Measurements from ENCODE around the gene FREY1. TPM values are rescaled to one million over a fixed set of nuclear protein-coding genes. Genes with fewer than 3 reads are reported as not detected.

Gene FREY1
- total and polyA plus RNA-seq, 2 of the 8 experiments (the other 6 are each of a cell fraction or from before 2014, with no cell fraction given) = 0.32 to 1.1 TPM

- no peak for FAIRE-seq
- Histone ChIP-seq H2BK120ac (replicated peaks; ENCODE audit: low read depth, low read length) (no peak overlapping the region), H3K4me2 (ENCODE audit: insufficient read depth in 1 of 2, low read depth in 2 of 2, low read length in 2 of 2) (peak overlapping the region in 1 of 2 experiments; percentile 43; a peak in 2 of 4 replicates), H3K27me3 (replicated peaks in 1 of 4; ENCODE audit: control insufficient read depth in 3 of 4, extremely low read depth in 1 of 4, insufficient read depth in 3 of 4, low read length in 3 of 4) (no peaks in the 10 kb centered on the region), H4K20me1 (replicated peaks in 1 of 2; ENCODE audit: control insufficient read depth in 1 of 2, insufficient read depth in 2 of 2, low read length in 2 of 2) (no peaks in the 10 kb centered on the region), H3K4ac (replicated peaks; ENCODE audit: insufficient read length, low read depth, low read length) (no peak overlapping the region), H3K27ac (ENCODE audit: low read depth, low read length) (no peak overlapping the region), H3K4me3 (ENCODE audit: extremely low read depth in 1 of 4, insufficient read depth in 2 of 4, low read depth in 3 of 4, low read length in 4 of 4) (no peak overlapping the region), H2AFZ (ENCODE audit: low read length) (no peak overlapping the region), H2AK5ac (ENCODE audit: low read depth, low read length) (no peak overlapping the region), H3K18ac (ENCODE audit: extremely low read depth, low read length) (no peak overlapping the region), H3K23ac (ENCODE audit: insufficient read length) (no peak overlapping the region), H2BK12ac (ENCODE audit: low read depth, low read length) (no peak overlapping the region), H2BK15ac (ENCODE audit: low read length) (no peak overlapping the region), H3K9me3 (ENCODE audit: insufficient read depth in 2 of 2, low read depth in 1 of 2, low read length in 1 of 2) (no peaks in the 10 kb centered on the region), H3K56ac (replicated peaks; ENCODE audit: insufficient read length, low read depth, low read length) (no peak overlapping the region), H3K14ac (ENCODE audit: insufficient read length) (no peak overlapping the region), H3K4me1 (replicated peaks in 1 of 4; ENCODE audit: control insufficient read depth in 3 of 4, insufficient read depth in 4 of 4, low read length in 3 of 4) (peaks cover 9 to 16% (median 13%) of the 10 kb centered on the region in 4 experiments; a peak in 6 of 7 replicates), H3K9ac (replicated peaks in 1 of 4; ENCODE audit: extremely low read depth in 1 of 4, low read depth in 3 of 4, low read length in 3 of 4) (no peak overlapping the region), H4K8ac (ENCODE audit: extremely low read depth, insufficient read depth, low read length) (no peak overlapping the region), H2BK5ac (ENCODE audit: low read depth, low read length) (no peak overlapping the region), H3K79me2 (ENCODE audit: control insufficient read depth in 1 of 2, insufficient read depth in 2 of 2, low read length in 2 of 2) (no peaks in the 10 kb centered on the region), H3K79me1 (ENCODE audit: low read depth, low read length) (peaks cover 3% of the 10 kb centered on the region; the same call in 1 of the 2 replicates), H3K23me2 (ENCODE audit: low read depth, low read length) (no peaks in the 10 kb centered on the region), H2BK20ac (ENCODE audit: low read length) (no peak overlapping the region), H4K5ac (ENCODE audit: insufficient read length, low read depth, low read length) (no peak overlapping the region), H3K36me3 (ENCODE audit: control insufficient read depth in 2 of 4, insufficient read depth in 4 of 4, low read length in 3 of 4) (peaks cover 0 to 4% (median under 1%) of the 10 kb centered on the region in 4 experiments; a peak in 2 of 8 replicates), H4K91ac (replicated peaks; ENCODE audit: insufficient read length, low read length) (no peak overlapping the region)
- ChIA-PET POLR2A (ENCODE audit: partially characterized antibody) (interaction anchor here (1.3 to 2.7 kb wide), 2 partner anchors 8 to 46 kb away, joined by 8 to 9 read pairs; partner anchors contain the start of gene LARGE2), CTCF (ENCODE audit: partially characterized antibody) (interaction anchor here (0.8 to 6.2 kb wide), 12 partner anchors 8 to 362 kb away, joined by 3 to 69 read pairs (median 6); partner anchors contain the start of gene PEX16)
- DNase-seq (ENCODE audit: low read depth in 1 of 2, low spot score in 2 of 2) = no peak
- WGBS, 2 experiments (ENCODE audit: extremely low coverage in 1 of 2, insufficient coverage in 1 of 2, insufficient read length in 1 of 2, insufficient replicate concordance in 2 of 2, low coverage in 1 of 2, low lambda C conversion rate in 2 of 2, missing lambda C conversion rate in 1 of 2) = 62% methylated on average over 6 of the region's 6 CpGs; no CpG with 5 or more reads in 1 of the 2 experiments
- no peak for TF ChIP-seq JUN (IDR thresholded peaks at IDR 0.05; ENCODE audit: low read depth, low read length)
- TF ChIP-seq RXRA (IDR thresholded peaks at IDR 0.05; ENCODE audit: insufficient read depth, low read depth, low read length) = no peak
- no peak for TF ChIP-seq ATF3 (IDR thresholded peaks at IDR 0.05; ENCODE audit: insufficient read depth, low read depth, low read length)
- no peak for TF ChIP-seq KDM4A (IDR thresholded peaks at IDR 0.05; ENCODE audit: low read depth, low read length, severe bottlenecking)
- TF ChIP-seq RNF2 (IDR thresholded peaks at IDR 0.05; ENCODE audit: borderline replicate concordance, low read depth, low read length, missing control alignments, poor library complexity, severe bottlenecking) = no peak
- no peak for TF ChIP-seq POLR2A (IDR thresholded peaks at IDR 0.05; ENCODE audit: control extremely low read depth in 1 of 2, low read depth in 2 of 2, low read length in 2 of 2)
- TF ChIP-seq EZH2 (IDR thresholded peaks at IDR 0.05; ENCODE audit: low read depth, low read length, severe bottlenecking) = no peak
- TF ChIP-seq SP4 (IDR thresholded peaks at IDR 0.05; ENCODE audit: low read length) = no peak
- no peak for TF ChIP-seq USF2 (IDR thresholded peaks at IDR 0.05; ENCODE audit: low read length)
- no peak for TF ChIP-seq POU5F1 (IDR thresholded peaks at IDR 0.05; ENCODE audit: low read depth, low read length)
- no peak for TF ChIP-seq ASH2L (IDR thresholded peaks at IDR 0.05; ENCODE audit: low read length)
These were observed 30.7 kb downstream of the FREY1 start for GRCh38 chr11:45876401-45876800.
